NOMO-1 treated with dmso at 0.1 percent for 144 hours (cell line): ENCODE measurements around the gene FMO3.

Experiments used
- DNase-seq: peaks from one replicate; lab custom pipeline; 2025; ENCODE audit not compliant: unreplicated experiment; lab: John Stamatoyannopoulos, UW

Gene FMO3

GRCh38 chr1:171158096-171158495 lies 67.4 kb downstream of the FMO3 start:
- DNase-seq: no peak

GRCh38 chr1:171158551-171158950 lies 67.8 kb downstream of the FMO3 start:
- no peak for DNase-seq

- DNase-seq: no peak
Measured at GRCh38 chr1:171159148-171159547, 68.4 kb downstream of the FMO3 start.

GRCh38 chr1:171160211-171160610 lies 69.5 kb downstream of the FMO3 start:
- no peak for DNase-seq

- DNase-seq: no peak
Measured at GRCh38 chr1:171160639-171161354, 70.1 kb downstream of the FMO3 start.

GRCh38 chr1:171161431-171161830 lies 70.7 kb downstream of the FMO3 start:
- no peak for DNase-seq

- no peak for DNase-seq
Measured at GRCh38 chr1:171166361-171166760, 75.7 kb downstream of the FMO3 start.
